GM20000 (cell line): ENCODE data around the gene GPR84.

Experiments used
- DNase-seq: peaks from one replicate; pipeline ENCODE4 v3.0.0; 2012; ENCODE audit warnings: low spot score
- TF ChIP-seq, protein P1 (sequence below): IDR thresholded peaks from 2 replicates; pipeline ENCODE4 v1.5.1; 2012; ENCODE audit warnings: mild to moderate bottlenecking, control low read depth; ENCODE audit errors: extremely low read depth, missing control alignments

Gene GPR84

DNA sequence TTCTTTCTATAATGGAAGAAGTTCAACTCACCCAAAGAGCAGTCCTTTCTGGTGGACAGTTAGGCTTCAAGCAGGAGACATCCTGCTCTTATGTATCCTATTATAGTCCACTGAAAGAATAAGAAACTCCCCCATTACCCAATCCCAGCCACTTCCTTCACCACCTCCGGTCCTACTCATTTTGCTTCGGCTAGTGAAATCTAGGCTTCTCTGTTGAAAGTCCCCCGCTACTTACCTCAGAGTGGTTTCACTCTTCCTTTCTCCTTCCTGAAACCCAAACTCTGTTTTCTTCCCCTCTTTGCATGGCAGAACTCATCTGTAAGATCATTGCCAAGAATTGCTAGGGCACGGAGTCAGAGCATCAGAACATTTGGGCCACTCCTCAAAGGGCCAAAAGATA is at the start of gene GPR84:
Gene GPR84 (minus strand): TSS at position 74 of the 400 bp plus-strand sequence. CDS start 635 bp downstream, outside the sequence.
- DNase-seq, result no peak
- TF ChIP-seq, protein P1, sequence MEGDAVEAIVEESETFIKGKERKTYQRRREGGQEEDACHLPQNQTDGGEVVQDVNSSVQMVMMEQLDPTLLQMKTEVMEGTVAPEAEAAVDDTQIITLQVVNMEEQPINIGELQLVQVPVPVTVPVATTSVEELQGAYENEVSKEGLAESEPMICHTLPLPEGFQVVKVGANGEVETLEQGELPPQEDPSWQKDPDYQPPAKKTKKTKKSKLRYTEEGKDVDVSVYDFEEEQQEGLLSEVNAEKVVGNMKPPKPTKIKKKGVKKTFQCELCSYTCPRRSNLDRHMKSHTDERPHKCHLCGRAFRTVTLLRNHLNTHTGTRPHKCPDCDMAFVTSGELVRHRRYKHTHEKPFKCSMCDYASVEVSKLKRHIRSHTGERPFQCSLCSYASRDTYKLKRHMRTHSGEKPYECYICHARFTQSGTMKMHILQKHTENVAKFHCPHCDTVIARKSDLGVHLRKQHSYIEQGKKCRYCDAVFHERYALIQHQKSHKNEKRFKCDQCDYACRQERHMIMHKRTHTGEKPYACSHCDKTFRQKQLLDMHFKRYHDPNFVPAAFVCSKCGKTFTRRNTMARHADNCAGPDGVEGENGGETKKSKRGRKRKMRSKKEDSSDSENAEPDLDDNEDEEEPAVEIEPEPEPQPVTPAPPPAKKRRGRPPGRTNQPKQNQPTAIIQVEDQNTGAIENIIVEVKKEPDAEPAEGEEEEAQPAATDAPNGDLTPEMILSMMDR, result no peak

DNA sequence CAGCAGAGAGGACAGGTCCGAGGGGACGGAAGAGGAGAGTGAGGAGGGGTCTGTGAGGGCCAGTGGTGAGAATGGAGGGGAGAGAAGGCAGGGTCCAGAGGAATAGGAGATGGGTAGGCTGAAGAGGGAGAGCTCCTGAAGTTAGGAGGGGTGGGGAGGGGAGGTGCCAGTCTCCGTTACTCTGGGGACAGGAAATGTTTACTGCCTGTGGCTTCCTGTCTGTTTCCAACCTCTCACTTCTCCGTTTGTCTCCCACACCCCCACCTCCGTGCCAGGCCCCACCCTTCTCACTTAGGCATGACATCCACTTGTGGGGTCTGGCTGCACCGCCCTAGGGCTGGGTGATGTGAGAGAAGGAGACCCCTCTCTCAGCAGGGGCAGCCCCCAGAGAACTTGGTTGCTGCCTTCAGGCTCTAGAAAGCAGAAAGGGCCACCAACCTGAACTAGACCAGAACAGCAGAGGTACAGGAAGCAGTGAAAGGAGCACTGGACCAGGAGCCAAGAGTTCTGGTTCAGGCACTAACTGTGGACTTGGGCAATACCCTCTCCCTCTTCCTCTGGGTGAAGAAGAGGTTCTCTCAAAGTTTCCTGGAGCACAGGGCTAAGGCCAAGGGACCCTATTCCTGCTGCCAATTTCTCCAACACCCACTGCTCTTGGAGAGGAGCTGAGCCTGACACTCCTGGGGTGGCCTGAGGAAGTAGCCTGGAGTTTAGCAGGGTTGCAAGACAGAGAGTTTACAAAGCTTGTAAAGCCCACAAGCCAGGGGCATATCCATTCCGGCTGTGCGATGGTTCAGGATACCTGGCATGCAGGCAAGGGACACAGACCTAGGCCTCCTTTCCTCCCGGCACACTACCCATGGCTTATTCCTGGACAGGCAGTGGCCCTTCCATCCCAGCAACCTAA is 49.3 kb upstream of the GPR84 start:
- TF ChIP-seq, protein P1, result no peak
- no peak for DNase-seq

- TF ChIP-seq, protein P1, result no peak
These were observed 48.5 kb upstream of the GPR84 start for GRCh38 chr12:54412786-54413185.

GRCh38 chr12:54412348-54412747 is 48.1 kb upstream of the GPR84 start:
- no peak for DNase-seq
- TF ChIP-seq, protein P1, result no peak

More at GRCh38 chr12:54412786-54413185, 48.5 kb upstream of the GPR84 start:
- no peak for DNase-seq

DNA sequence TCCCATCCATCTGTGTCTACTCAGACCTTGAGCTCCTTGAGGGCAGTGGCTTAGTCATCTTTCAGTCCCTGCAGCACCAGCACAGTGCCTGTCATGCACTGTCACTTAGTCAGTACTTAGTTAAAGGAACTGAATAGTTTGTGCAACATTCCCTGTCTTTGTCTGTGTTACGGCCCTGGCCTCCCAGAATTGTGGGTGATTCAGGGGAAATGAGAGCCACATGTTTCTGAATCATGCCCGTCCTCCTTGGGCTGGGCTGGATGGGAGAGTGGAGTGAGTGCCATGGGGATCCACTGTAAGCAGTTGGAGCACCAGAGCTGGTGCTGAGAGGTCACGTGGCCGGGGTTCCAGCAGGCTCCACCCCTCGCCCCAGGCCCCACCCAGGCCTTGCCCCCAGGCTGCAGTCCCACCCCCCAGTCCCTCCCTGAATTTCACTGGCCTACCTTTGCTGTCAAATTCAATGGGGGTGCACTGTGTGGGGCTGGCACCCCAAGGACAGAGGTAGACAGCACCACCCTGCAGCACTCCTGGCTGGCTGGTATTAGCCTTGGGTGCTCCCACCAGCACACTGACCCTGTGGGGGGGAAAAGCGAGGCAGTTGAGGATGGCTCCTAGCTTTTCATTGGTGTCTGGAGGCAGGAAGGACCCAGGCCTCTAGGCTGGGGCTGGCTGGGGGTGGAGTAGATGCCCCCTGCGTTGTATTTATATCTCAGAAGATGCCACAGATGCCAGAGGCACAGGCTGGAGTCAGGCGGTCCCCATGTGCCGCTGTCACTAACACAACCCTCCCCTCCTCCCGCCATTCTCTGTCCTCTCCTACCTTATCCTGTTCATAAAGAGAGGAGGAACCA is 47.3 kb upstream of the GPR84 start:
- TF ChIP-seq, protein P1, result no peak
- no peak for DNase-seq

GRCh38 chr12:54409267-54409666 is 45.0 kb upstream of the GPR84 start:
- TF ChIP-seq, protein P1, result no peak
- no peak for DNase-seq
